Tibial nerve (tissue), 3 donors: ENCODE results near the gene PAEP.

Experiments used
- CTCF ChIP-seq, 5 experiments: fragments of 200-600 bp in 3 of 5; fragments of 450-650 bp in 2 of 5; sonication (generic) in 3 of 5; IDR thresholded peaks; one replicate each; pipeline ENCODE4 v1.5.1; 2016 to 2019; ENCODE audit warnings: antibody characterized with exemption in 5 of 5, mild to moderate bottlenecking in 3 of 5, moderate library complexity in 2 of 5
- POLR2A ChIP-seq, 2 donors: fragments of 450-650 bp; IDR thresholded peaks; one replicate each; pipeline ENCODE4 v1.6.1; 2017; ENCODE audit warnings: antibody characterized with exemption in 2 of 2, mild to moderate bottlenecking in 2 of 2, moderate library complexity in 2 of 2

GRCh38 chr9:135520916-135521607 is 40.5 kb upstream of the PAEP start, which contains the start of gene LCN1:
- TF ChIP-seq CTCF (IDR thresholded peaks at IDR 0.05) (no peak), POLR2A (IDR thresholded peaks at IDR 0.05) (no peak)
